Stimulated activated CD4-positive, alpha-beta T cell treated with anti-CD3 and anti-CD28 coated beads, Interleukin-12 subunit alpha, Interleukin-12 subunit beta, amount 100 ng/mL, for 48 hours (primary cell): Measurements from ENCODE around the gene DNAJC11.
A peak's percentile ranks its signal among the peaks of the same experiment; 100 is the strongest.
"Not testable (repeated sequence)": the region's sequence is repeated elsewhere in the genome, so short reads cannot be mapped to it uniquely, and the experiment has no call there.

Source experiments
- DNase-seq, 3 donors: peaks; one replicate each; pipeline ENCODE4 v3.0.0-alpha.2; 2020; ENCODE audit warnings: low read depth in 2 of 3, low spot score in 1 of 3

The DNAJC11 gene

DNA sequence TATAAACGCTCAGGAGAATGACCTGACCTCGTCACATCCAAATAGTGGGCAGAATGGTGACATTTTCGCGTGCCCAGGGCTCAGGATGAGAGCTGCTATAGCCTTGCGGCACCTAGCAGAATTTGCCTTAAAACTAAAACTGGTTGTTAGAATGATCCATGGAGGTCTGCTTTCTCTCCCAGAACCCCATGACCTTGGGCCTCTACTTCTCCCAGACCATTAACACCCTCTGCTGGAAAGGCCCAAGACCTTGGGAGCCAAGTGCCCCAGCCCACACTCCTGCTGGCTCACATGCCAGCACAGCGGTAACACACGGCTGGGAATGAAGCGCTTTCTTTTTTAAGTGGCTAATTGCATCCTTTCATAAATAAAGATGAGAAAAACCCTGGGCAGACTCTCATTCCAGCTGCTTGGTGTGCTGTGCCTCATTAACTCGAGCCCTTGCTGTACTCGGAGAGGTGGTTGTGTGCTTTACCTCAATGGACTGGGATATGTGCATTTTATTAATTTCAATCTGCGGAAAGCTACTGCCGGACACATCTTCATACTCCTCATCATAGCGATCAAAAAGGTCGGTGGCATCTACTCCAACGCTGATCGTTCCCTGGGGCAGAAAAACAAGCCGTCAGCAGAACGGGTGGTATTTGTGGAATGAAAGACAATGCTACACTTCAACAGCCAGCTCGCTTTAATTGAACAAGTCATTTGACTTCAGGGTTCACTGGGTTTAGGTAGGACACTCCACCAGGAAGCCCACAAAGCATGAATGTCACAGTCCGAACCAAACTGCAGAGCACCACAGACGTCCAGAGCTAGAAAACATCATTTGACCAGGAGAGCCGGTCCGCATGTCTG lies 48.0 kb downstream of the DNAJC11 start:
- no peak for DNase-seq

DNA sequence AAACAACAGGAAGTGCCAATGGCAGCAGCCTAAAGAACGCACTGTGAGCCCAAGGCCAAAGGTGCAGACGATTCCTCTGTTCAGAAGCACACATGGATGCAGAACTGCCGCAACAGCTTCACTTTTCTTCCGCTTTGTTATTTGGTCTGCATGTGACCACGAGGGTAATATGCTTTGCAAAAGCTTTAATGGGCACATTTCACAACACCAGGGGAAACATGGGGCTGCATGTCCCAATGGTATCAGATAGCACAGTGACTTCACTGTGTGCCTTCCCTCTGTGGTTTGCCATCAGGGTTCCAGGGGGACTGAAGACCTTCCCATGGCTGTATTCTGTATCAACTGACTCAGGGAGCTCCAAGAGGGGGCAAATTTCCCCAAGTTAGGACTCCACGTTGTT lies 48.6 kb downstream of the DNAJC11 start:
- no peak for DNase-seq

- no peak for DNase-seq
These were observed 49.7 kb downstream of the DNAJC11 start for GRCh38 chr1:6651909-6652308.

- DNase-seq = no peak
These were observed 53.1 kb downstream of the DNAJC11 start for GRCh38 chr1:6648556-6648955.

- peak in 2 of 3 donors; percentile 8 to 9 for DNase-seq
These were observed 55.0 kb downstream of the DNAJC11 start for GRCh38 chr1:6646499-6647148.

DNA sequence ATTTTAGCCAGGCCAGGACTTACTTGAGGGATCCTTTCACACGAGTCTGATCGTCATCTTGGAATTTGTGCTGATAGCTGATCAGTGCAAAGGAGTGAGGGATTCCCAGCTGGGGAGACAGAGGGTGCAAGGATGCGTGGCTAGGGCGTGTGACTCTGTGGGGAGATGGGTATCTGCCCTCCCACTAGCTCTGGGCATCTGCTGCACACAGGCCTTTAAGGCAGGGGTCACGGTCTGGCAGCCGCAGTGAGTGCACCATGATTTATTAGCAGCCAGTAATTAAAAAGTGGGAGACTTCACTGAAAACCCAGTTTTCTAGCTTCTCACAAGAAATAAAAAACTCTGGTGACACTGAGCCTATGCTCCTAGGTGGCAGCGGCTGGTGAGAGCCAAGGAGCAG lies 56.6 kb downstream of the DNAJC11 start:
- DNase-seq = no peak

DNA sequence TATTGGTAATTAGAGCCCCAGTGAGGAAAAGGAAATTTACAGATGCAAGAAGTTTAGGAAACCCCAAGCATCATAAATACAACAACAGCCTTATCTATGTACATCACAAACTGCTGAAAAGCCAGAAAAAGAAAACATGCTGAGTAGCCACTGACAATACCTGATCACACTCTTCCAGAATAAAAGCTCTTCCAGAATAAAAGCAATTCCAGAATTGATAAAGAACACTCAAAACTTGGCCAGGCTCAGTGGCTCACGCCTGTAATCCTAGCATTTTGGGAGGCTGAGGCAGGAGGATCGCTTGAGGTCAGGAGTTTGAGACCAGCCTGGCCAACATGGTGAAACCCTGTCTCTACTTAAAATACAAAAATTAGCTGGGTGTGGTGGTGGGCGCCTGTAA lies 60.7 kb downstream of the DNAJC11 start:
- DNase-seq = not testable (repeated sequence)

DNA sequence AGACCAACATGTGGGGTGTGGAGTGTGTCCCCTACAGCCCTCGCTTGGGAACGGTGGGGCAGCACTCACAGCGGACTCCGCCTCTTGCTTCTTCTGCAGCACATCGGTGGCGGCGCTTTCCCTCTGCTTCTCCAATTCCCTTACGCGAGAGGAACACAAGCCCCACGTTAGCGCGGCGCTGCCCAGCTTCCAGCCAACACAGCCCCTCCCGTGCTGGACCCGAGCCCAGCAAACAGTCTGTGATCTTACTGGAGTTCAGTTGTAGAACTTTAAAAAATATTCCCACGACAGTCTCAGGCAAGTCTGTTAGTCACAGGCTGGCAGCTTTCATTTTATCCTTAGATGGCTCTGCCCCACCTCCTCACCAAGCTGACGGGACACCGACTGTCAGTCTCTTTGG lies 63.4 kb downstream of the DNAJC11 start:
- DNase-seq = no peak

GRCh38 chr1:6637770-6638169 lies 63.8 kb downstream of the DNAJC11 start:
- DNase-seq = no peak

DNA sequence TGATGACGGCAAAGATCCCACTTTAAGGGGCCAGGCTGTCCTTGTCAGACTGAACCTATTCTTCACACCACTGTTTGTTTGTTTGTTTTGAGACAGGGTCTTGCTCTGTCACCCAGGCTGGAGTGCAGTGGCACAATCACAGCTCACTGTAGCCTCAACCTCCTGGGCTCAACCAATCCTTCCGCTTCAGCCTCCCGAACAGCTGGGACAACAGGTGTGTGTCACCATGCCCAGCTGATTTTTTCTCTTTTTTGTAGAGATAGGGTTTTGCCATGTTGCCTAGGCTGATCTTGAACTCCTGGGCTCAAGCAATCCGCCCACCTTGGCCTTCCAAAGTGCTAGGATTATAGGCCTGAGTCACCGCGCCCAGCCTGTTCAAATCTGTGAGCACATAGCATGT lies 64.8 kb downstream of the DNAJC11 start:
- not testable (repeated sequence) for DNase-seq

GRCh38 chr1:6635910-6636760 lies 65.5 kb downstream of the DNAJC11 start:
- DNase-seq = no peak

GRCh38 chr1:6635161-6635909 lies 66.3 kb downstream of the DNAJC11 start:
- no peak for DNase-seq

GRCh38 chr1:6634371-6635052 lies 67.1 kb downstream of the DNAJC11 start:
- DNase-seq = peak in 1 of 3 donors; percentile 34

- DNase-seq = no peak
These were observed 68.8 kb downstream of the DNAJC11 start for GRCh38 chr1:6632588-6633514.

GRCh38 chr1:6631058-6631457 lies 70.6 kb downstream of the DNAJC11 start:
- no peak for DNase-seq

GRCh38 chr1:6630027-6630426 lies 71.6 kb downstream of the DNAJC11 start:
- no peak for DNase-seq

DNA sequence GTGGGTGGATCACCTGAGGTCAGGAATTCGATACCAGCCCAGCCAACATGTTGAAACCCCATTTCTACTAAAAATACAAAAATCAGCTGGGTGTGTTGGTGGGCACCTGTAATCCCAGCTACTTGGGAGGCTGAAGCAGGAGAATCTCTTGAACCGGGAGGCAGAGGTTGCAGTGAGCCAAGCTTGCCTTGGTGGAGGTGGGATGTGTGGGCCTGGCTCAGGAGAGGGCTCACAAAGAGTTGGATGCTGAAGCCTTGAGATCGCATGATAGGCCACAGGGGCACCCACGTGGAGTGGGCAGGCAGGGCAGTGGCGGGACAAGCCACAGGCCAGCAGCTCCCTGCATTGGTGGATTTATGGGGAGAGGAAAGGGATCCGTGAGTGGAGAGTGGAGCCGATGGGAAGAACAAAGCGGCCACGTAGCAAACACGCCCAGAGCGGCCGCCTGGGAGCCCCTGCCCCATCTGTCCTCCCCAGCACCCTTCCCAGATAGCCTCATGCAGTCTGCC lies 72.6 kb downstream of the DNAJC11 start:
- no peak for DNase-seq

- no peak for DNase-seq
These were observed 73.6 kb downstream of the DNAJC11 start for GRCh38 chr1:6627841-6628545.
